Endothelial cell of umbilical vein (primary cell): ENCODE data around the gene KLRF2. TPM values are rescaled to one million over a fixed set of nuclear protein-coding genes. Genes with fewer than 3 reads are reported as not detected.

ENCODE experiments used
- BruUV-seq: library from RNA; stranded (reverse); fragments of 400-500 nt; replicated peaks from 2 replicates; lab custom pipeline; 2021; lab: Mats Ljungman, UMichigan
- CTCF ChIA-PET: fragments of 300-600, 350-600 bp; sonication (Branson Sonifier 250); formaldehyde crosslinking; loops from one replicate; lab custom pipeline; 2021; ENCODE audit warnings: antibody characterized with exemption, inconsistent platforms; lab: Charles Lee
- POLR2A ChIA-PET: fragments of 300-600, 350-600 bp; sonication (Branson Sonifier 250); formaldehyde crosslinking; loops from one replicate; lab custom pipeline; 2021; ENCODE audit warnings: antibody characterized with exemption, inconsistent platforms; lab: Charles Lee
- DNase-seq: peaks from one replicate; pipeline ENCODE4 v3.0.0-alpha.2; 2011; ENCODE audit warnings: low read depth, low spot score
- FAIRE-seq: peaks from 2 replicates; lab custom pipeline; 2011; peaks lifted over from hg19 to GRCh38; lab: Jason Lieb, UNC
- H2AFZ ChIP-seq: 2 replicates; pipeline ENCODE4 v1.6.0; 2012; ENCODE audit warnings: low read depth, low read length, control low read depth, inconsistent platforms
- H3K27ac ChIP-seq: 2 replicates; pipeline ENCODE4 v1.5.1; 2011; ENCODE audit warnings: low read depth, mild to moderate bottlenecking, control low read depth, low read length, moderate library complexity; ENCODE audit not compliant: insufficient read depth
- H3K27me3 ChIP-seq, 2 experiments: 2 replicates each; pipeline versions ENCODE4 v1.6.0 to v1.6.1; 2011; ENCODE audit warnings: low read length in 2 of 2, mixed read lengths in 1 of 2; ENCODE audit not compliant: control insufficient read depth in 2 of 2, insufficient read depth in 2 of 2
- H3K36me3 ChIP-seq, 2 experiments: 2 replicates in 1 of 2; 3 replicates in 1 of 2; pipeline ENCODE4 v1.5.1; 2011; ENCODE audit warnings: low read length in 2 of 2, mild to moderate bottlenecking in 1 of 2, moderate library complexity in 1 of 2; ENCODE audit not compliant: control insufficient read depth in 2 of 2, insufficient read depth in 2 of 2; ENCODE audit errors: extremely low read depth in 1 of 2
- H3K4me1 ChIP-seq: 3 replicates; pipeline ENCODE4 v1.5.1; 2011; ENCODE audit warnings: mild to moderate bottlenecking, low read length; ENCODE audit not compliant: control insufficient read depth, insufficient read depth; ENCODE audit errors: extremely low read depth
- H3K4me2 ChIP-seq: 2 replicates; pipeline ENCODE4 v1.6.1; 2011; ENCODE audit warnings: low read length, control low read depth, mixed read lengths; ENCODE audit not compliant: insufficient read depth
- H3K4me3 ChIP-seq, 3 experiments: fragments of 200-600 bp in 1 of 3; sonication (generic), shearing (Covaris generic) in 1 of 3; replicated peaks in 1 of 3; 2 replicates each; pipeline ENCODE4 v1.5.1; 2011 to 2016; ENCODE audit warnings: control low read depth in 3 of 3, low read length in 3 of 3, mild to moderate bottlenecking in 2 of 3, inconsistent platforms in 1 of 3, low read depth in 1 of 3, moderate library complexity in 1 of 3; ENCODE audit not compliant: insufficient read depth in 1 of 3
- H3K79me2 ChIP-seq: 2 replicates; pipeline ENCODE4 v1.6.0; 2012; ENCODE audit warnings: low read length, inconsistent platforms; ENCODE audit not compliant: control insufficient read depth, insufficient read depth
- H3K9ac ChIP-seq: replicated peaks from 2 replicates; pipeline ENCODE3; 2011; ENCODE audit warnings: low read length, control low read depth; ENCODE audit not compliant: insufficient read depth; ENCODE audit errors: extremely low read depth
- H3K9me1 ChIP-seq: replicated peaks from 3 replicates; pipeline ENCODE4 v1.6.0; 2011; ENCODE audit warnings: mild to moderate bottlenecking, low read length; ENCODE audit not compliant: control insufficient read depth, insufficient read depth; ENCODE audit errors: extremely low read depth
- H3K9me3 ChIP-seq: replicated peaks from 2 replicates; pipeline ENCODE4 v1.5.1; 2012; ENCODE audit warnings: low read length, inconsistent platforms; ENCODE audit not compliant: control insufficient read depth, insufficient read depth
- H4K20me1 ChIP-seq: replicated peaks from 2 replicates; pipeline ENCODE3; 2011; ENCODE audit warnings: mild to moderate bottlenecking, low read length; ENCODE audit not compliant: control insufficient read depth, insufficient read depth; ENCODE audit errors: extremely low read depth
- EZH2 ChIP-seq: IDR thresholded peaks from 2 replicates; pipeline ENCODE4 v1.6.1; 2012; ENCODE audit warnings: borderline replicate concordance, low read depth, mild to moderate bottlenecking, moderate library complexity, low read length, inconsistent platforms; ENCODE audit not compliant: severe bottlenecking
- FOS ChIP-seq: IDR thresholded peaks from 2 replicates; pipeline ENCODE4 v1.6.1; 2011; ENCODE audit warnings: mild to moderate bottlenecking, low read length, moderate library complexity, borderline replicate concordance; ENCODE audit not compliant: insufficient read depth
- GATA2 ChIP-seq: IDR thresholded peaks from 2 replicates; pipeline ENCODE4 v1.7.0; 2011; ENCODE audit warnings: low read depth, mild to moderate bottlenecking, moderate library complexity, mixed read lengths, low read length; ENCODE audit not compliant: insufficient read length, insufficient read depth
- JUN ChIP-seq: IDR thresholded peaks from 2 replicates; pipeline ENCODE4 v1.6.1; 2011; ENCODE audit warnings: borderline replicate concordance, low read depth; ENCODE audit not compliant: insufficient read length, insufficient read depth
- MAX ChIP-seq: IDR thresholded peaks from 2 replicates; pipeline ENCODE4 v1.6.1; 2011; ENCODE audit not compliant: insufficient read depth, insufficient read length
- MYC ChIP-seq: IDR thresholded peaks from one replicate; pipeline ENCODE4 v1.6.1; 2011; ENCODE audit warnings: mild to moderate bottlenecking, low read depth, low read length
- POLR2A ChIP-seq: IDR thresholded peaks from 2 replicates; pipeline ENCODE4 v1.6.1; 2012; ENCODE audit warnings: low read depth, mild to moderate bottlenecking, control low read depth, low read length
- POLR2AphosphoS5 ChIP-seq: IDR thresholded peaks from 2 replicates; pipeline ENCODE4 v1.6.1; 2012; ENCODE audit warnings: low read depth, mild to moderate bottlenecking, control low read depth, low read length, moderate library complexity; ENCODE audit not compliant: insufficient read depth
- dilution Hi-C: fragments of 300-500 bp; cut with MboI; formaldehyde crosslinking; loops from one replicate; pipeline ENCODE4 v1.15.0; 2019; ENCODE audit warnings: low sequenced_read_pairs; ENCODE audit not compliant: extremely low pct_ligation_motif_present
- intact Hi-C: fragments of 100-400 bp; cut with micrococcal nuclease; formaldehyde crosslinking; loops from one replicate; pipeline ENCODE4 v1.10.0; 2022
- polyA plus RNA-seq, 4 experiments: library from polyadenylated mRNA; depleted of rRNA in 3 of 4; stranded (reverse) in 3 of 4; unstranded in 1 of 4; fragments of >200 nt; gene quantifications; 2 replicates each; pipeline versions ENCODE4 v1.2.1 to v1.2.3, GENCODE V29; 2011 to 2012; ENCODE audit warnings: missing spikeins in 1 of 4
- total RNA-seq: library from RNA; stranded (reverse); gene quantifications from 2 replicates; pipeline ENCODE4 v1.2.3, GENCODE V29; 2021
- TF ChIP-seq, protein P1 (sequence below), 2 donors: IDR thresholded peaks; 1 replicate in 1 of 2; 2 replicates in 1 of 2; pipeline ENCODE4 v1.5.1; 2011; ENCODE audit warnings: low read length in 2 of 2, mild to moderate bottlenecking in 2 of 2, moderate library complexity in 2 of 2, control low read depth in 1 of 2, inconsistent platforms in 1 of 2, low read depth in 1 of 2; ENCODE audit not compliant: insufficient read depth in 1 of 2; ENCODE audit errors: extremely low read depth in 1 of 2

KLRF2 gene
- total and polyA plus RNA-seq, 2 donors (not counting 3 experiments of a cell fraction or from before 2014, with no cell fraction given): not detected

DNA sequence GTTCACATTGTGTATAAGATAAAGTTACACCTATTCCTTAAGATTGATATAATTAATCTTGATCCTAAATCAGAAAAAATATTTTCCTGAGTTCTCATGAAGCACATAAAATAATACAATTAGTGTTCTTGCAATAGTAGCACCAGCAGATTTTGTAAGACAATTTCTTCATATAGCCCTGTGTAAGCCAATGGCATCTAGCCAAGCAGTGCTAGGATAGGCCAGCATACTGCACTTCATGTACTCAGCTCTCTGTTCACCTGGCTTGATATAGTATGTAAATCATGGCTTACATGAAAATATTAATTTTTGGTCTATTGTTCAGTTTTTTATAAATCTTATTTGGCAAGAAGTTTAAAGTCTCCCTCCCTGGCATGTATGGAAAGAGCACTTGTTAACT lies 1.9 kb downstream of the KLRF2 start:
- no peaks in the 10 kb centered on the region for H4K20me1 ChIP-seq
- no peaks in the 10 kb centered on the region for H3K79me2 ChIP-seq
- no peak overlapping the region for H2AFZ ChIP-seq
- no peaks in the 10 kb centered on the region for H3K9me1 ChIP-seq
- no peaks in the 10 kb centered on the region for H3K4me1 ChIP-seq
- no peaks in the 10 kb centered on the region for H3K9me3 ChIP-seq
- no peak overlapping the region for H3K9ac ChIP-seq
- intact Hi-C loops (no loop called here), dilution Hi-C loops (no loop called here)
- H3K36me3 ChIP-seq: no peaks in the 10 kb centered on the region
- no TSS peak for BruUV-seq
- DNase-seq (no peak), FAIRE-seq (no peak)
- no peak for TF ChIP-seq MAX
- no peak overlapping the region for H3K4me3 ChIP-seq
- no peaks in the 10 kb centered on the region for H3K27me3 ChIP-seq
- CTCF ChIA-PET: no interaction called here
- no peak overlapping the region for H3K27ac ChIP-seq
- POLR2A ChIA-PET: no interaction called here
- H3K4me2 ChIP-seq: no peak overlapping the region

GRCh38 chr12:9888665-9889273 lies 7.5 kb downstream of the KLRF2 start:
- dilution Hi-C loops: no loop called here
- CTCF ChIA-PET: no interaction called here

More at GRCh38 chr12:9888665-9889273, 7.5 kb downstream of the KLRF2 start:
- DNase-seq: no peak
- Histone ChIP-seq H3K27me3 (no peaks in the 10 kb centered on the region), H3K79me2 (no peaks in the 10 kb centered on the region), H2AFZ (peak overlapping the region; percentile 25), H4K20me1 (no peaks in the 10 kb centered on the region), H3K4me1 (no peaks in the 10 kb centered on the region), H3K9me1 (no peaks in the 10 kb centered on the region), H3K9ac (no peak overlapping the region), H3K4me3 (no peak overlapping the region), H3K9me3 (no peaks in the 10 kb centered on the region), H3K36me3 (no peaks in the 10 kb centered on the region), H3K4me2 (no peak overlapping the region), H3K27ac (no peak overlapping the region)
- no peak for TF ChIP-seq FOS
- TF ChIP-seq JUN: no peak
- TF ChIP-seq GATA2: no peak
- TF ChIP-seq MYC: no peak
- no peak for TF ChIP-seq EZH2
- TF ChIP-seq, protein P1, sequence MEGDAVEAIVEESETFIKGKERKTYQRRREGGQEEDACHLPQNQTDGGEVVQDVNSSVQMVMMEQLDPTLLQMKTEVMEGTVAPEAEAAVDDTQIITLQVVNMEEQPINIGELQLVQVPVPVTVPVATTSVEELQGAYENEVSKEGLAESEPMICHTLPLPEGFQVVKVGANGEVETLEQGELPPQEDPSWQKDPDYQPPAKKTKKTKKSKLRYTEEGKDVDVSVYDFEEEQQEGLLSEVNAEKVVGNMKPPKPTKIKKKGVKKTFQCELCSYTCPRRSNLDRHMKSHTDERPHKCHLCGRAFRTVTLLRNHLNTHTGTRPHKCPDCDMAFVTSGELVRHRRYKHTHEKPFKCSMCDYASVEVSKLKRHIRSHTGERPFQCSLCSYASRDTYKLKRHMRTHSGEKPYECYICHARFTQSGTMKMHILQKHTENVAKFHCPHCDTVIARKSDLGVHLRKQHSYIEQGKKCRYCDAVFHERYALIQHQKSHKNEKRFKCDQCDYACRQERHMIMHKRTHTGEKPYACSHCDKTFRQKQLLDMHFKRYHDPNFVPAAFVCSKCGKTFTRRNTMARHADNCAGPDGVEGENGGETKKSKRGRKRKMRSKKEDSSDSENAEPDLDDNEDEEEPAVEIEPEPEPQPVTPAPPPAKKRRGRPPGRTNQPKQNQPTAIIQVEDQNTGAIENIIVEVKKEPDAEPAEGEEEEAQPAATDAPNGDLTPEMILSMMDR (IDR thresholded peaks at IDR 0.05; ENCODE audit: extremely low read depth in 1 of 2, insufficient read depth in 1 of 2, low read depth in 1 of 2, low read length in 2 of 2): no peak
- no peak for TF ChIP-seq MAX
- TF ChIP-seq POLR2AphosphoS5: no peak
- TF ChIP-seq POLR2A: no peak
- FAIRE-seq: peak; percentile 59
- intact Hi-C loops: no loop called here
- no TSS peak for BruUV-seq
- POLR2A ChIA-PET: no interaction called here
